ENCODE data around the gene MYO7A.

Gene MYO7A

GRCh38 chr11:77127235-77127911 lies 673 bp upstream of the MYO7A start:
- peak; percentile 12 for DNase-seq (ENCODE audit: low read depth, low spot score)

GRCh38 chr11:77129069-77129841 lies 1.2 kb downstream of the MYO7A start:
- DNase-seq (ENCODE audit: low read depth, low spot score) = no peak

- DNase-seq (ENCODE audit: low read depth, low spot score) = no peak
These were observed 2.1 kb downstream of the MYO7A start for GRCh38 chr11:77129842-77130756.

- DNase-seq (ENCODE audit: low read depth, low spot score) = no peak
These were observed 2.9 kb downstream of the MYO7A start for GRCh38 chr11:77130763-77131513.

GRCh38 chr11:77131560-77131959 lies 3.5 kb downstream of the MYO7A start:
- no peak for DNase-seq (ENCODE audit: low read depth, low spot score)

GRCh38 chr11:77135069-77135468 lies 7.0 kb downstream of the MYO7A start:
- no peak for DNase-seq (ENCODE audit: low read depth, low spot score)

GRCh38 chr11:77136074-77136473 lies 8.0 kb downstream of the MYO7A start:
- DNase-seq (ENCODE audit: low read depth, low spot score) = no peak

- DNase-seq (ENCODE audit: low read depth, low spot score) = no peak
These were observed 8.9 kb downstream of the MYO7A start for GRCh38 chr11:77136784-77137420.

GRCh38 chr11:77137421-77137820 lies 9.4 kb downstream of the MYO7A start:
- no peak for DNase-seq (ENCODE audit: low read depth, low spot score)

GRCh38 chr11:77138106-77138649 lies 10.1 kb downstream of the MYO7A start:
- no peak for DNase-seq (ENCODE audit: low read depth, low spot score)

GRCh38 chr11:77139201-77139600 lies 11.2 kb downstream of the MYO7A start:
- no peak for DNase-seq (ENCODE audit: low read depth, low spot score)

GRCh38 chr11:77140231-77140851 lies 12.3 kb downstream of the MYO7A start:
- DNase-seq (ENCODE audit: low read depth, low spot score) = no peak

GRCh38 chr11:77141034-77141433 lies 13.0 kb downstream of the MYO7A start:
- no peak for DNase-seq (ENCODE audit: low read depth, low spot score)

- DNase-seq (ENCODE audit: low read depth, low spot score) = no peak
These were observed 13.4 kb downstream of the MYO7A start for GRCh38 chr11:77141475-77141874.

GRCh38 chr11:77142091-77142975 lies 14.3 kb downstream of the MYO7A start:
- no peak for DNase-seq (ENCODE audit: low read depth, low spot score)

GRCh38 chr11:77143405-77144020 lies 15.5 kb downstream of the MYO7A start:
- DNase-seq (ENCODE audit: low read depth, low spot score) = no peak

GRCh38 chr11:77144196-77144856 lies 16.3 kb downstream of the MYO7A start:
- no peak for DNase-seq (ENCODE audit: low read depth, low spot score)

- no peak for DNase-seq (ENCODE audit: low read depth, low spot score)
These were observed 16.9 kb downstream of the MYO7A start for GRCh38 chr11:77144857-77145428.

Measured in activated CD4-positive, CD25-positive, alpha-beta regulatory T cell treated with anti-CD3 and anti-CD28 coated beads, Interleukin-2, amount 50 U/mL, for 16 hours (primary cell).